HEK293 (cell line): Measurements from ENCODE around the gene LMBRD2.
"Not testable (repeated sequence)": the region's sequence is repeated elsewhere in the genome, so short reads cannot be mapped to it uniquely, and the experiment has no call there.

Experiments used
- CTCF ChIA-PET: fragments of 350-600 bp; formaldehyde crosslinking; extraction: SDS; loops from one replicate; lab custom pipeline; 2021; ENCODE audit warnings: antibody characterized with exemption; lab: Yijun Ruan, JAX
- POLR2A ChIA-PET: fragments of 300-600 bp; formaldehyde crosslinking; extraction: SDS; loops from one replicate; lab custom pipeline; 2020; ENCODE audit warnings: antibody characterized with exemption, inconsistent platforms; lab: Yijun Ruan, JAX
- H3K27ac ChIP-seq: fragments of 200-500 bp; sonication (Bioruptor generic); 2 replicates; pipeline ENCODE4 v1.5.1; 2014; ENCODE audit warnings: low read depth, low read length, control low read depth, inconsistent platforms; ENCODE audit errors: extremely low read depth
- H3K36me3 ChIP-seq, 2 experiments: fragments of 200-500 bp in 1 of 2; sonication (Bioruptor generic) in 1 of 2; 1 replicate in 1 of 2; 2 replicates in 1 of 2; pipeline ENCODE4 v1.5.1; 2014 to 2017; ENCODE audit warnings: inconsistent platforms in 2 of 2, low read length in 2 of 2; ENCODE audit not compliant: control insufficient read depth in 2 of 2, insufficient read depth in 1 of 2
- H3K4me1 ChIP-seq: fragments of 200-500 bp; sonication (Bioruptor generic); 2 replicates; pipeline ENCODE4 v1.5.1; 2014; ENCODE audit warnings: mild to moderate bottlenecking, low read length, inconsistent platforms; ENCODE audit not compliant: control insufficient read depth, insufficient read depth
- H3K4me3 ChIP-seq: 2 replicates; pipeline ENCODE4 v1.5.1; 2011; ENCODE audit warnings: low read depth, mild to moderate bottlenecking, control low read depth, low read length, moderate library complexity
- H3K9me3 ChIP-seq: fragments of 200-500 bp; sonication (Bioruptor generic); 2 replicates; pipeline ENCODE4 v1.5.1; 2014; ENCODE audit warnings: low read depth, low read length, inconsistent platforms; ENCODE audit not compliant: control insufficient read depth, insufficient read depth
- BCL6B ChIP-seq: fragments of 450-650 bp; formaldehyde crosslinking; IDR thresholded peaks from 2 replicates; pipeline ENCODE4 v1.5.1; 2017; ENCODE audit warnings: missing biosample characterization, missing genetic modification characterization
- MZF1 ChIP-seq: fragments of 450-650 bp; formaldehyde crosslinking; IDR thresholded peaks from 2 replicates; pipeline ENCODE4 v1.5.1; 2017; ENCODE audit warnings: missing biosample characterization, missing genetic modification characterization, borderline replicate concordance
- PRDM4 ChIP-seq: fragments of 450-650 bp; formaldehyde crosslinking; IDR thresholded peaks from 2 replicates; pipeline ENCODE4 v1.5.1; 2017; ENCODE audit warnings: missing biosample characterization, missing genetic modification characterization
- PRDM6 ChIP-seq: fragments of 450-650 bp; formaldehyde crosslinking; IDR thresholded peaks from 2 replicates; pipeline ENCODE4 v1.5.1; 2017; ENCODE audit warnings: missing biosample characterization, missing genetic modification characterization
- SCRT2 ChIP-seq: fragments of 450-650 bp; formaldehyde crosslinking; IDR thresholded peaks from 2 replicates; pipeline ENCODE4 v1.5.1; 2016; ENCODE audit warnings: missing biosample characterization, missing genetic modification characterization
- YY1 ChIP-seq: fragments of 450-650 bp; formaldehyde crosslinking; IDR thresholded peaks from 2 replicates; pipeline ENCODE4 v1.5.1; 2018; ENCODE audit warnings: missing biosample characterization, missing genetic modification characterization
- ZFP69B ChIP-seq: fragments of 450-650 bp; formaldehyde crosslinking; IDR thresholded peaks from 2 replicates; pipeline ENCODE4 v1.5.1; 2016; ENCODE audit warnings: missing biosample characterization, missing genetic modification characterization
- ZNF132 ChIP-seq: fragments of 450-650 bp; formaldehyde crosslinking; IDR thresholded peaks from 2 replicates; pipeline ENCODE4 v1.5.1; 2017; ENCODE audit warnings: missing biosample characterization, missing genetic modification characterization, borderline replicate concordance
- ZNF175 ChIP-seq: fragments of 450-650 bp; formaldehyde crosslinking; IDR thresholded peaks from 2 replicates; pipeline ENCODE4 v1.5.1; 2016; ENCODE audit warnings: missing biosample characterization, missing genetic modification characterization
- ZNF202 ChIP-seq: fragments of 450-650 bp; formaldehyde crosslinking; IDR thresholded peaks from 2 replicates; pipeline ENCODE4 v1.5.1; 2016; ENCODE audit warnings: missing biosample characterization, missing genetic modification characterization, borderline replicate concordance
- ZNF223 ChIP-seq: fragments of 450-650 bp; formaldehyde crosslinking; IDR thresholded peaks from 2 replicates; pipeline ENCODE4 v1.5.1; 2016; ENCODE audit warnings: missing biosample characterization, missing genetic modification characterization
- ZNF501 ChIP-seq: fragments of 450-650 bp; formaldehyde crosslinking; IDR thresholded peaks from 2 replicates; pipeline ENCODE4 v1.5.1; 2016; ENCODE audit warnings: missing biosample characterization, missing genetic modification characterization
- ZNF510 ChIP-seq: fragments of 450-650 bp; formaldehyde crosslinking; IDR thresholded peaks from 2 replicates; pipeline ENCODE4 v1.5.1; 2018; ENCODE audit warnings: mild to moderate bottlenecking, missing genetic modification characterization, missing biosample characterization; ENCODE audit not compliant: insufficient replicate concordance
- ZNF560 ChIP-seq: fragments of 450-650 bp; formaldehyde crosslinking; IDR thresholded peaks from 2 replicates; pipeline ENCODE4 v1.5.1; 2017; ENCODE audit warnings: missing biosample characterization, missing genetic modification characterization, borderline replicate concordance
- ZNF596 ChIP-seq: fragments of 450-650 bp; IDR thresholded peaks from 2 replicates; pipeline ENCODE4 v1.5.0; 2018; ENCODE audit warnings: missing biosample characterization, mild to moderate bottlenecking, missing genetic modification characterization, moderate library complexity
- ZNF654 ChIP-seq: fragments of 450-650 bp; formaldehyde crosslinking; IDR thresholded peaks from 2 replicates; pipeline ENCODE4 v1.5.1; 2016; ENCODE audit warnings: low read depth, missing biosample characterization, missing genetic modification characterization
- ZNF658 ChIP-seq: fragments of 450-650 bp; formaldehyde crosslinking; IDR thresholded peaks from 2 replicates; pipeline ENCODE4; 2016; ENCODE audit warnings: missing biosample characterization, missing genetic modification characterization
- ZNF664 ChIP-seq: fragments of 450-650 bp; formaldehyde crosslinking; IDR thresholded peaks from 2 replicates; pipeline ENCODE4 v1.5.1; 2016; ENCODE audit warnings: missing biosample characterization, missing genetic modification characterization
- TF ChIP-seq, protein P1 (sequence below): fragments of 450-650 bp; formaldehyde crosslinking; IDR thresholded peaks from 2 replicates; pipeline ENCODE4 v1.5.1; 2016; ENCODE audit warnings: missing biosample characterization, missing genetic modification characterization, borderline replicate concordance
- TF ChIP-seq, protein P2 (sequence below): fragments of 450-650 bp; formaldehyde crosslinking; IDR thresholded peaks from 2 replicates; pipeline ENCODE4 v1.5.1; 2016; ENCODE audit warnings: missing biosample characterization, missing genetic modification characterization

The LMBRD2 gene

GRCh38 chr5:36200513-36200912 is 48.8 kb upstream of the LMBRD2 start (continued):
- TF ChIP-seq, protein P1, sequence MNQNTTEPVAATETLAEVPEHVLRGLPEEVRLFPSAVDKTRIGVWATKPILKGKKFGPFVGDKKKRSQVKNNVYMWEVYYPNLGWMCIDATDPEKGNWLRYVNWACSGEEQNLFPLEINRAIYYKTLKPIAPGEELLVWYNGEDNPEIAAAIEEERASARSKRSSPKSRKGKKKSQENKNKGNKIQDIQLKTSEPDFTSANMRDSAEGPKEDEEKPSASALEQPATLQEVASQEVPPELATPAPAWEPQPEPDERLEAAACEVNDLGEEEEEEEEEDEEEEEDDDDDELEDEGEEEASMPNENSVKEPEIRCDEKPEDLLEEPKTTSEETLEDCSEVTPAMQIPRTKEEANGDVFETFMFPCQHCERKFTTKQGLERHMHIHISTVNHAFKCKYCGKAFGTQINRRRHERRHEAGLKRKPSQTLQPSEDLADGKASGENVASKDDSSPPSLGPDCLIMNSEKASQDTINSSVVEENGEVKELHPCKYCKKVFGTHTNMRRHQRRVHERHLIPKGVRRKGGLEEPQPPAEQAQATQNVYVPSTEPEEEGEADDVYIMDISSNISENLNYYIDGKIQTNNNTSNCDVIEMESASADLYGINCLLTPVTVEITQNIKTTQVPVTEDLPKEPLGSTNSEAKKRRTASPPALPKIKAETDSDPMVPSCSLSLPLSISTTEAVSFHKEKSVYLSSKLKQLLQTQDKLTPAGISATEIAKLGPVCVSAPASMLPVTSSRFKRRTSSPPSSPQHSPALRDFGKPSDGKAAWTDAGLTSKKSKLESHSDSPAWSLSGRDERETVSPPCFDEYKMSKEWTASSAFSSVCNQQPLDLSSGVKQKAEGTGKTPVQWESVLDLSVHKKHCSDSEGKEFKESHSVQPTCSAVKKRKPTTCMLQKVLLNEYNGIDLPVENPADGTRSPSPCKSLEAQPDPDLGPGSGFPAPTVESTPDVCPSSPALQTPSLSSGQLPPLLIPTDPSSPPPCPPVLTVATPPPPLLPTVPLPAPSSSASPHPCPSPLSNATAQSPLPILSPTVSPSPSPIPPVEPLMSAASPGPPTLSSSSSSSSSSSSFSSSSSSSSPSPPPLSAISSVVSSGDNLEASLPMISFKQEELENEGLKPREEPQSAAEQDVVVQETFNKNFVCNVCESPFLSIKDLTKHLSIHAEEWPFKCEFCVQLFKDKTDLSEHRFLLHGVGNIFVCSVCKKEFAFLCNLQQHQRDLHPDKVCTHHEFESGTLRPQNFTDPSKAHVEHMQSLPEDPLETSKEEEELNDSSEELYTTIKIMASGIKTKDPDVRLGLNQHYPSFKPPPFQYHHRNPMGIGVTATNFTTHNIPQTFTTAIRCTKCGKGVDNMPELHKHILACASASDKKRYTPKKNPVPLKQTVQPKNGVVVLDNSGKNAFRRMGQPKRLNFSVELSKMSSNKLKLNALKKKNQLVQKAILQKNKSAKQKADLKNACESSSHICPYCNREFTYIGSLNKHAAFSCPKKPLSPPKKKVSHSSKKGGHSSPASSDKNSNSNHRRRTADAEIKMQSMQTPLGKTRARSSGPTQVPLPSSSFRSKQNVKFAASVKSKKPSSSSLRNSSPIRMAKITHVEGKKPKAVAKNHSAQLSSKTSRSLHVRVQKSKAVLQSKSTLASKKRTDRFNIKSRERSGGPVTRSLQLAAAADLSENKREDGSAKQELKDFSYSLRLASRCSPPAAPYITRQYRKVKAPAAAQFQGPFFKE (tag by site-specific recombination): no peak
- TF ChIP-seq ZNF202 (tag by site-specific recombination) (no peak), ZNF658 (no peak)

GRCh38 chr5:36199620-36200019 is 47.9 kb upstream of the LMBRD2 start:
- ChIA-PET CTCF (interaction anchor here (0.7 to 1.8 kb wide), 4 partner anchors 28 to 492 kb away, joined by 3 to 7 read pairs (median 4); no protein-coding TSS in a partner anchor), POLR2A (interaction anchor here (1.0 kb wide), 1 partner anchor 42 kb away, joined by 4 read pairs; the partner anchor contains the start of gene NADK2)
- TF ChIP-seq ZNF501 (tag by site-specific recombination) (no peak), MZF1 (tag by site-specific recombination) (no peak), ZNF510 (no peak), ZNF654 (tag by site-specific recombination) (no peak), YY1 (tag by site-specific recombination) (no peak), ZNF132 (tag by site-specific recombination) (no peak), ZNF596 (no peak), SCRT2 (no peak), PRDM6 (tag by site-specific recombination) (no peak), BCL6B (tag by site-specific recombination) (no peak), ZFP69B (tag by site-specific recombination) (no peak), ZNF560 (tag by site-specific recombination) (no peak), ZNF664 (tag by site-specific recombination) (no peak), PRDM4 (tag by site-specific recombination) (no peak), ZNF175 (no peak), ZNF223 (tag by site-specific recombination) (no peak)
- TF ChIP-seq, protein P2, sequence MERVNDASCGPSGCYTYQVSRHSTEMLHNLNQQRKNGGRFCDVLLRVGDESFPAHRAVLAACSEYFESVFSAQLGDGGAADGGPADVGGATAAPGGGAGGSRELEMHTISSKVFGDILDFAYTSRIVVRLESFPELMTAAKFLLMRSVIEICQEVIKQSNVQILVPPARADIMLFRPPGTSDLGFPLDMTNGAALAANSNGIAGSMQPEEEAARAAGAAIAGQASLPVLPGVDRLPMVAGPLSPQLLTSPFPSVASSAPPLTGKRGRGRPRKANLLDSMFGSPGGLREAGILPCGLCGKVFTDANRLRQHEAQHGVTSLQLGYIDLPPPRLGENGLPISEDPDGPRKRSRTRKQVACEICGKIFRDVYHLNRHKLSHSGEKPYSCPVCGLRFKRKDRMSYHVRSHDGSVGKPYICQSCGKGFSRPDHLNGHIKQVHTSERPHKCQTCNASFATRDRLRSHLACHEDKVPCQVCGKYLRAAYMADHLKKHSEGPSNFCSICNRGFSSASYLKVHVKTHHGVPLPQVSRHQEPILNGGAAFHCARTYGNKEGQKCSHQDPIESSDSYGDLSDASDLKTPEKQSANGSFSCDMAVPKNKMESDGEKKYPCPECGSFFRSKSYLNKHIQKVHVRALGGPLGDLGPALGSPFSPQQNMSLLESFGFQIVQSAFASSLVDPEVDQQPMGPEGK (tag by site-specific recombination): no peak
- Histone ChIP-seq H3K4me3 (no peak overlapping the region), H3K27ac (no peak overlapping the region), H3K36me3 (peaks cover 47% of the 10 kb centered on the region in 2 experiments), H3K4me1 (no peaks in the 10 kb centered on the region), H3K9me3 (no peaks in the 10 kb centered on the region)

DNA sequence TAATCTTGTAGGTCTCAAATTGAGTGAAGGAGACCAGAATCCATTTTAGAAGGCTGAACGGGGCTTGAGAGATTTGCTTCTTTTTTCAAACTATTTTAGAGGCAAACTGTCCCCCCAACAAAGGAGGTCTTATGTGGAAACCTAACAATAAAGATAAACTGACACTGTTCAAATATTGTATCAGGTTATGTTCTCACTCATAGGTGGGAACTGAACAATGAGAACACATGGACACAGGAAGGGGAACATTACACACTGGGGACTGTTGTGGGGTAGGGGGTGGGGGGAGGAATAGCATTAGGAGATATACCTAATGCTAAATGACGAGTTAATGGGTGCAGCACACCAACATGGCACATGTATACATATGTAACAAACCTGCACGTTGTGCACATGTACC is 47.1 kb upstream of the LMBRD2 start:
- H3K4me3 ChIP-seq, H3K27ac ChIP-seq, H3K4me1 ChIP-seq, H3K9me3 ChIP-seq: not testable (repeated sequence)
- ChIA-PET CTCF (interaction anchor here (1.6 to 2.6 kb wide), 2 partner anchors 21 to 22 kb away, joined by 4 to 8 read pairs; no protein-coding TSS in a partner anchor), POLR2A (interaction anchor here (1.0 kb wide), 1 partner anchor 43 kb away, joined by 4 read pairs; the partner anchor contains the start of gene NADK2)
- peaks cover 49 to 53% of the 10 kb centered on the region in 2 experiments for H3K36me3 ChIP-seq
